M059J (cell line): ENCODE results near the gene DAB1. TPM values are rescaled to one million over a fixed set of nuclear protein-coding genes. Genes with fewer than 3 reads are reported as not detected.
"Not testable (repeated sequence)": the region's sequence is repeated elsewhere in the genome, so short reads cannot be mapped to it uniquely, and the experiment has no call there.

Experiments used
- DNase-seq: peaks from one replicate; pipeline ENCODE4 v3.0.0-alpha.2; 2012; ENCODE audit warnings: low read depth
- total RNA-seq: library from RNA; depleted of rRNA; stranded (reverse); fragments of >200 nt; shearing (Covaris generic); gene quantifications from 2 replicates; pipeline ENCODE4 v1.2.3, GENCODE V29; 2014

DAB1 gene
- total RNA-seq, 1 experiment from 2014 or later, result 0.47 TPM

DNA sequence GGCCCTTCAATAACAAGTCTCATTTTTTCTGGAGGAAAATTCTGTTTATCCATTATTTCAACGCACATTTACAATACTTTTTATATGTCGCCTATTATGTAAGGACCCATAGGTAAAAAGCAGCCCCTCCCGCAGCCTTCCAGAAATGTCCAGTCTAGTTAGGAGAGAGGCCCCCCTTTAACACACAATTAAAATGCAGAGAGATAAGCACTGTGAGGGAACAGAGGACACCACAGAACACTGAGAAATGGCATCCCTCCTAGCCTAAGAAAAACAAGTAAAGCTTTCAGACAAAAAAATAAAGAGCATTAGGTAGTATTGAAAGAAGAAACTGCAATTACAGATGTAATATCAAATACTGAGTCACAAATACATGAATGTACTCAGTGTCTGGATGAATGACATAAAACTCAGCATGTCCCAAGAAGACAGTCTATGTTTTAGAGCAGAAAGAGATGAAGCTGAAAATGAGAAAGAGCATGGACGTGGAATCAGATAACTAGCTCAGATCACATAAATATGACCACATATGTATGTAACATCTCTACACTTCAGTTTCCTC lies 62.9 kb downstream of the DAB1 start:
- no peak for DNase-seq

DNA sequence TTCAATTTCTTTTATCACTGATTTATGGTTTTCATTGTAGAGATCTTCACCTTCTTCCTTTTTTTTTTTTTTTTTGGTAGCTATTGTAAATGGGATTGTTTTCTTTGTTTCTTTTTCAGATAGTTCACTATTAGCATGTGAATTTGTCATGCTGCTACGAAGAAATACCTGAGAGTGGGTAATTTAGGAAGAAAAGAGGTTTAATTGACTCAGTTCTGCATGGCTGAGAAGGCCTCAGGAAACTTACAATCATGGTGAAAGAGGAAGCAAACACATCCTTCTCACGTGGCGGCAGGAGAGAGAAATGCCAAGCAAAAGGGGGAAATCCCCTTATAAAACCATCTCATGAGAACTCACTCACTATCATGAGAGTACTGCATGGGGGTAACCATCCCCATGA lies 66.4 kb downstream of the DAB1 start:
- no peak for DNase-seq

DNA sequence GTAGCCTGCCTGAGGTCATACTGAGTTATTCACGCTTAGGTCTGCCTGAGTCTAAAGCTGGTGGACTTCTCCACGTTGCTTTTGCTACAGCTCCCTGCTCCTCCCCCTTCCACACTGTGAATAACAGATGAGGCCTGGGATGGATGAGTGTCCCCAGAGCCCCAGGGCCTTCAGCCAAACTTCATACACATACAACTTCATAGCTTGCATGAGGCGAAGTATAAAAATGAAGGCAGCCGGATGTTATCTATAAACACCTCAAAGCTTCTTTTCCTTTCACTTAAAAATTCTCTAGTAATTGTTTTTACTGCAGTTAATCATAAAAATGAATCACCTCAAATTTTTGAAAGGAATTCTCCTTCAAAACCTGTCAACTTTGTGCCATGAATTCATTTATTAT lies 70.2 kb downstream of the DAB1 start:
- DNase-seq, result peak; percentile 50

DNA sequence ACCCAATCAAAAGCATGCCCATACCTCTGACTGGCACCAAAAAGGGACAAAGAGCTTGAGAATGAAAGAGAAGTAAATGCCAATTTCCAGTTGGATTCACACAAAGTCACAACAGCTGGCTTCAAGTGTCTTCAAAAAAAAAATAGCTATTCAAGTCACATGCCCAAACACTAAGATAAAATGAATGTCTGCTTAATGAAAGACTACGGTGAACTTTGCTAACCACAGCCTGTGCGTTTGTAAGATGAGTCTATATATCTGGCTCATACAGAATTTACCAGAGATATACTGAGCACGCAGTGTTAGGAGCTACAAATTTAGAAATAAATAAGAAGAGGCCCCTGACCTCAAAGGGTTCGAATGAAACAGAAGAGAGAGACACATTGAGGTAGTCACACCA lies 73.2 kb downstream of the DAB1 start:
- no peak for DNase-seq

DNA sequence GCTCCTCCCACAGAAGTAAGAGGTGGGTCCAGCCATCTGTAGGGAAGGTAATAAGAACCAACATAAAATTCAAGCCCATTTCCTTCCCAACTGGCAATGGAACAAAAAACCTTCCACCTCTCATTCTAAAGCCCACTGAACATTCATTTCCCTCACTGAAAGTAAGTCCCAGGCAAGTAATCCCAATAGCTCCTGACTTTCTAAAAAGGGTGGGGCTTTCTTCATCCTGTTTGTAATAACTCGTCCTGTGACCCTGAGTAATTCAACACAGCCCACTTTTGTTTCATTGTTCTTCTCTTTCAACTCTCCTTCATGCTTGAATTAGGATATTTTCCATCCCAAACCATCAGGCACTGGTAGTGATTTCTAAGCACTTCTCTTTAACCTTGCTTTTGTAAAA lies 74.9 kb downstream of the DAB1 start:
- DNase-seq, result no peak

DNA sequence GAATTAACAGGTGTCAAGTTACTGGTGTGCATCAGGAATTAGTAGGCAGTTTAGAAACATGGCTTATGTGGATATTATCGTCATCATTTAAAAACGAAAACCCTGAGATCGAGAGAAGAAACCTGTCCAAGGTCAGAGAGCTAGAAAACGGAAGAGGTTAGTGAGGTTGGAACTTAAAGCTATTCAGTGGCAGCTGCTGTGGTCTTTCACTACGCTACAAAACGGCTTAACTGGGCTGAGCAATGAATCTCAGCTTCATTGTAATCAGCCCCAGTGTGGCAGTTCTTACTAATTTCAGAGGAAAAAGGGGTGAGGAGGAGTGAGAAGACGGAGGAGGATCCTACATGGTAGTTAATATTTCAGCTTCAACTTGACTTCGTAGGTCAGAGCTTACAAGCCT lies 77.9 kb downstream of the DAB1 start:
- no peak for DNase-seq

DNA sequence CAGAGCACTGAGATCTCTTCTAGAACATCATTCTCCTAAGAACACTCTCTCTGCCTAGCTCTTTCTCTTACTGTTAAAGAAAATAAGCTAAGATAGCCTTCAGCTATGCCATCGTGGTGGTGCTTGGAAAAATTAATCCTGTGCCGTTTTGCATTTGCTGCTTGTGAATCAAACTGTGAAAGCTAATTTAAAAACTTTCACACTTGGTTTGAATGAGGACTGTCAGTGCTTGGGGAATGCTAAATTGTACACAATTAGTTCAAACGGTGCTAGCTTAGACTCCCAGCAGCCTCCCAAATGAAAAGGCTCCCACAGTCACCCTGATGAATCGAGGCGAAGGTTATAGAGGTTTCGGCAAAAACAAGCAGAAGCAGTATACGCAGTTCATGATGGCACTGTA lies 79.6 kb downstream of the DAB1 start:
- no peak for DNase-seq

DNA sequence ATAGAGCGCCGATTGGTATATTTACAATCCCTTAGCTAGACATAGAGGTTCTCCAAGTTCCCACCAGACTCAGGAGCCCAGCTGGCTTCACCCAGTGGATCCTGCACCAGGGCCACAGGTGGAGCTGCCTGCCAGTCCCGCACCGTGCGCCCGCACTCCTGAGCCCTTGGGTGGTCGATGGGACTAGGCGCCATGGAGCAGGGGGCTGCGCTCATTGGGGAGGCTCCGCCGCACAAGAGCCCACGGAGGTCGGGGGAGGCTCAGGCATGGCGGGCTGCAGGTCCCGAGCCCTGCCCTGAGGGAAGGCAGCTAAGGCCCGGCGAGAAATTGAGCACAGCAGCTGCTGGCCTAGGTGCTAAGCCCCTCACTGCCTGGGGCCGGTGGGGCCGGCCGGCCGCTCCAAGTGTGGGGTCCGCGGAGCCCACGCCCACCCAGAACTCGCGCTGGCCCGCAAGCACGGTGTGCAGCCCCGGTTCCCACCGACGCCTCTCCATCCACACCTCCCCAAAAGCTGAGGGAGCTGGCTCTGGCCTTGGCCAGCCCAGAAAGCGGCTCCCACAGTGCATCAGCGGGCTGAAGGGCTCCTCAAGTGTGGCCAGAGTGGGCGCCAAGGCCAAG lies 80.5 kb downstream of the DAB1 start:
- DNase-seq, result not testable (repeated sequence)

DNA sequence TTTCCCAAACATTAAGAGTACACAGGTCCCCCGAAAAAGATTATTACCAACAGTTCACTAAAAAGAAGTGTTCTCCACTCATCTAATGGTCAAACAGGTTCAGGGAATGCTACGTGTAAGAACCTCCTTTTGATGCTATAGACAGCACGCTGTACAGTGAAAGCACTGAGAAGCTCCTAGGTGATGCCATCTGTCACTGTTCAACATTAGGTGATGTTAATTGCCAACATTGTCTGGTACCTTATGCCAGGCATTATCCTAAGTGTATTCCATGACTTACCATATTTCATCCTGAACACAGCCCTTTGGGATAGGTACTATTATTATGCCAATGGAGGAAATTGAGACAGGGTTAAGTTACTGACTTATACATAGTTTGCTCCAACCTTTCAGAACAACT lies 82.1 kb downstream of the DAB1 start:
- no peak for DNase-seq

DNA sequence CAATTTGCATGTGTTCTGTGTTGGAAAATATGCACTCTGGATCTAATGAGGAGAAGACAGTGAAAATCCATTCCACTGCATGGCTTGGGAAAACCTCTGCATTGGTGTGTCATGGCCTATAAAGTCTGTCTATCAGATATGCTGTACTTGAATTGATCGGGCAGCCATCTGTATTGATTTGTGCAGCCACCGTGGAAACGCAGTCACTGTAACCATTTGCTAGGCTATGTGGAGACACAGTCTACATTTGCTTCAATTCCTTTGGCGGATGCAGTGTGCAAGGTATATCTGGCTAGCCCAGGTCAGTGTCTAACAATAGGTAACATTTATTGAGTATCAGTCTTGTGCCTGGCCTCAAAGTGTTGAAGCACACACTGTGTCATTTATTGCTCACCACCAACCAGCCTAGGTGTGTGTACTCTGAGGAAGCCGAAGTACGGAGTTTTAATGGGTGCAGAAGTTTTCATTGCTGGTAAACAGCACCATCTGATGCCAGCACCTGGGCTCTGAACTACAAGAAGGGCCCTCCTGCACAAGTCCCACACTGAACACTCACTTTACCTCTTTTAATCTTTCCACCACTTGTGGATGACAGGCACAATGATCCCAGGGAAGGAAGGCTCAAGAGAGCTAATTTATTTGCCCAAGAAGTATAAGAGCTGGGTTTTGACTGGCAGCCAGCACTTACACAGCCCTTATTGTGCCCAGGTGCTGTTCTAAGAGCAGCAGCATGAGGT lies 83.4 kb downstream of the DAB1 start:
- no peak for DNase-seq

DNA sequence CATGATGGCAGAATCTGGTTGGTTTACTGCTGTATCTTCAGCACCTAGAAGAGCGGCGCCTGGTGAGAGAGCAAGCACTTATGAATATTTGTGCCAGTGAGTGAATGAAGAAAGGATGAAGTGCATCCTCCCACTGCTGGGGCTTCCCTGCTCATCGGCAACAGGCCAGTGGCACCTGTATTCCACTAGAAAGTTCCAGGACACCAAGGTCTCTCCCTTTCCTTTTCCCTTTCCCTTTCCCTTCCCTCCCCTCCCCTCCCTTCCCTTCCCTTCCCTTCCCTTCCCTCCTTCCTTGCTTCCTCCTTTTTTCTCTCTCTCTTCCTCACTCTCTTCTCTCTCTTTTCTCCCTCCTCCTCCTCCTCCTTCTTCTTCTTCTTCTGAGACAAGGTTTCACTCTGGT lies 86.2 kb downstream of the DAB1 start:
- DNase-seq, result no peak

DNA sequence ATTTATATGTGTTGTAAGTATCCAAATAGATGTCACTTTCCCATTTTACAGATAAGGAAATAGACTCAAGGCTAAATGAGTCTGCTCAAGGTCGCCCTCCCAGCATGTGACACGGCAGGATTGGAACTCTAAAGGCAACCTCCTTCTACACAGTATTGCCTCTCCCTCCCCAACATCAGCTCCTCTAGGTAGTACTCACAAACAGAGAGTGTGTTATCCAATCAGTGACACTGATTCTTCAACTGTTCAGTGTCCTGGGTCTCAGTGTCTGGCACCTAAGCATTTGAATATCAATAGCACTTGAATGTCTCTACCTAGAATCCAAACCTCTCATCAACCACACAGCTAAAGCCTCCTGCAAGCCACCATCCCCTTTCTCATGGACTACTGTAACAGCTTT lies 87.1 kb downstream of the DAB1 start:
- DNase-seq, result no peak

DNA sequence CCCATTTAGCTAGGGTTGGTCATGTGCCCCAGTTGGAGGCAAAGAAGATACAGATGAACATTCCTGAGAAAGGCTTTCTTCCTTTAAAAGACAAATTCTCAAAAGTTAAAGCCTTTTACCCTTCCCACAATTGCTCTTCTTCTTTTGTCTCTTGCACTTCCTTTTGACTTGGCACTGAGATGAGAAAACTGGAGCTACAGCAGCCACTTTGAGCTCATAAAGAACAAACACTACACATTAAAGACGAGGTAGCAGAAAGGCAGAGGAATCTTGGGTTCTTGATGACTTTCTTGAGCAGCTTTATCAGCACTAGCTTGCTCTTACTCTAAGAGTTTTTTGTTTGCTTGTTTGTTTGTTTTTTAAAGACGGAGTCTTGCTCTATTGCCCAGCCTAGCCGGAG lies 92.2 kb downstream of the DAB1 start:
- no peak for DNase-seq

DNA sequence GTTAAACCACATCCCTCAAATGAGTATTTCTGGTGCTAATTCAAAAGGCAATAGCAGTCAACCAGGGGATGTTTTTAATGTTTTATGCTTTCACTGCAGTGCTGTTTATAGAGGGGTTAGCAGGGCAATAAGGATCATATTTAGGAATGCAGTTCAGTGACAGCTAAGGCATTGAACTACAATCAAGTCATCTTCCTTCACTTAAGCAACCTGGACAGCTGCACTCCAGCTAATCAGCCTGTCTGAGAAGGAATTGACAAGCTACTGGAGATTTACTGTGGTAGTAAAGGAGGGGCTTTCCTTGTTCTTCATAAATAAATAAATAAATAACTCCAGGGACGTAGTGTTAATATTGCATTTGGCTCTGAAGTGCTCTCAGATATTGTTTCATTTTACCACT lies 93.9 kb downstream of the DAB1 start:
- no peak for DNase-seq

DNA sequence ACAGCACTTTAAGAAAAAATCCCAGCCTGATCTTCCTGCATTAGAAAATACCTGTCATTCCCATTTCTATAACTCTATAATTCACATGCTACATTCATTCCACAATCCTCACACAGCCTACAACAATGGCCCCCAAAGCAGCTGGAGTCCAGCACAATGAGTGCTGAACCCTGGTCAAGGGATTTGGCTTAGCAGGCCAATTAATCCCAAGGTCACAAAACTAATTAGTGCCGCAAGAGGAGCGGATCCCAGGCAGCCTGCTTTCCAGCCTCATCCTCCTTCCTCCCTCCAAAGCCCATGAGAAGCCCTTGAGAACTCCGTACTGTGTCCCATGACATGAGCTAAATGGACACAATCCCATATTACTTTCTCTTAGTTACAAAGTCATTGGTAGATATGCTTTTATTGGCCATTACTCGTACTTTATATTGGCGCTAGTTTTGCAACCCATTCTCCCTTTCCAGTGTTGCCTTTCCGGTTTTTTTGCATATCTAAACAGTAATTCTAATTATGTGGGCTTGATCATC lies 94.8 kb downstream of the DAB1 start:
- DNase-seq, result no peak

DNA sequence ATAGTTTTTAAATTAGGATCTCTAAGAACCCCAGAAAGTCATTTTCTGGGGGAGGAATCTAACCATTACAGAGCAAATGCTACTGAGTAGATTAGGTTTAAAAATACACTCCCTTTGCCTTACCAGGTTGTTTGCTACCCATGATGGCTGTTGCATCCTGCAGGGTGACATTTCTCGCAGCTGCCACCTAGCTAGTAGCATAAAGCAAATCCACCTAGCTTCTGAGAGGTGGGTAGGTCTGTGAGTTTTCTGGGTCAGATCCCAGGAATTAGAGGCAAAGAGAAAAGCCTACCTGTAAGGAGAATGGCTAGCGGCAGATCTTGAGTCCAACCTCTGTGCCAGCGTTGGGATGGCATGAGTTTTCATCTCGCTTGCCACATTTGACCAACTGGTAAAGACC lies 95.9 kb downstream of the DAB1 start:
- DNase-seq, result no peak

DNA sequence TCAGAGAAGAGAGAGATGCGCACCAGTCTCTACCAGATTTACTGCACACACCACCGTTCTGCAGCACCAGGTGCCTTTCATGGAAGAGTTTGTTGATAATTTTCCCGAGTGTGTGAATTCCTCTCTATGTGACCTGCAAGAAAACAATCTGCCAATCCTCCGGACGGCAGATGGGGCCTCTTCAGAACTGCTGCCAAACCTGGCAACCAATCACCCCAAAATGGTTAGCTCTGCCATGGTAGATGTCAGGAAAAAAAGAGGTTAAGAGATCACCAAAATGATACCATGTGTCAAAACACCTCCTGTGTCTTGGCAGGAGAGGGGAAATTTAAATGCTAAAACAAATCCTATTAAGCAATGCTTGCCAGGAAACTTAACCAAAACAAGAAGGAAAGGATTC lies 96.5 kb downstream of the DAB1 start:
- DNase-seq, result no peak

DNA sequence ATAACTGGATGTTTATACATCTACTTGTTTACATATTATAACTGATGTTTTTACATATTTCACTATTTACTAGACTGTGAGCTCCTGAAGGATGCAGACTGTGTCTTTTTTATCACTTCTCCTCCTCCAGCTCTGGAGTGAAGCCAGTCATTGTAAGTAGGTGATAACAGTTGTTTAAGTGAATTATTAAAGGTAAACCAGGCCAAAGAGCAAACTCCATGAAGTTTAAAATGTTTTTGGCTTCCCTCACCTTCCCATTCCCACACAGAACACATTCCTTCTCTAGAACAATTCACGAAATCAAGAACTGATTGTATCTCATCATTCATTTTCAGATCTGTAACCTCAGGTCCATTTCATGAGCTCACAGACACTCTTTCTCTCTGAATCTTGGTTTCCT lies 98.3 kb downstream of the DAB1 start:
- no peak for DNase-seq

DNA sequence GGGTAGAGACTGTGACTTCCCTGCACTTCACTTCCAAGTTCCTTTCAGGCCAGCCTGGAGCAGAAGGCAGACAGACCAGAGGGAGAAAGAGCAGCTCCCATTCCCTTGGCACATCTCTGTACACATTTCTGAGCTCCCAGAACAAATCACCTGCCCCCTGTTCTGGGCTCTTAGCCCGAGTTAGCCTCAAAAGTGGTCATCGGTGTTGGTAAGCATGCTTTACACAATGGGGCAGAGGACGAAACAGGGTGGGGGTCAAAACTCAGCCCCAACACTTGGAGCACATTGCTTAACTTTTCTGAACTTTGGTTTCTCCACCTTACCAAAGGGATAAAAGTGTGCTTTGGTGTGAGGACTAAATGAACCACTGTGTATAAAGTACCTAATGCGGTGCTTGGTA lies 98.7 kb downstream of the DAB1 start:
- no peak for DNase-seq

DNA sequence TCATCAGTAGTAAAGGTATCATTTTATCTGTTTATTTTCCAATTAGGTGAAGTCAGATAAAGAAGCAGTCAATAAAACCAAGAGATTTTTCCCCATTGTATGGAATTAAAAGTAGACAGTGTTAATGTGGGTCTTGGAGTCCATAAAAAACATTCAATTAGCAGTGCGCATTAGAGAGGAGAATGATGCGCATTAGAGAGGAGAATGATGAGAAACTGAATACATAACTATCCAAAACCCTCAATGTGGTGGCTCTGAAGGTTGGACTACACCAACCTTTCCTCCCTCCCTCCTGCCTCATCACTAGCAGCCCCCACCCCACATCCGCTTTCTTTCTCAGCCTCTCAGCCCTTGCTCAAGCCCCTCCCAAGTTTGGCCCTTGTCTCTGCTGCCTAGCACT lies 99.5 kb downstream of the DAB1 start:
- no peak for DNase-seq

DNA sequence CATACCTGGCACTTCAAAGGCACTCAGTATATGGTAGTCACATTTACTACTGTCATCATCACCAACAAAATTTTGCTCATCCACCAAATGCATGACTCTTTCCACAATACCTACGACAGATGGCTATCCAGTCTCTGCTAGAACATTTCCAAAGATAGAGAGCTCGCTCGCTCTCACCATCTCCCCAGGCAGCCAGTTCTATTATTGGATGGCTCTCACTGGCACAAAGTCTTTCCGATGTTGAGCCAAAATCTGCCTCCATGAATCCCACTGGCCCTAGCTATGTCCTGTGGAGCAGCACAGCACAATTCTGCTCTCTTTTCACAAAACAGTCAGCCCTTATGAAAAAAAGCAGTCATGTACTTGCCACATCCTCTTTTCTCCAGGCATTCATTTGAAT lies 102.1 kb downstream of the DAB1 start:
- DNase-seq, result no peak

DNA sequence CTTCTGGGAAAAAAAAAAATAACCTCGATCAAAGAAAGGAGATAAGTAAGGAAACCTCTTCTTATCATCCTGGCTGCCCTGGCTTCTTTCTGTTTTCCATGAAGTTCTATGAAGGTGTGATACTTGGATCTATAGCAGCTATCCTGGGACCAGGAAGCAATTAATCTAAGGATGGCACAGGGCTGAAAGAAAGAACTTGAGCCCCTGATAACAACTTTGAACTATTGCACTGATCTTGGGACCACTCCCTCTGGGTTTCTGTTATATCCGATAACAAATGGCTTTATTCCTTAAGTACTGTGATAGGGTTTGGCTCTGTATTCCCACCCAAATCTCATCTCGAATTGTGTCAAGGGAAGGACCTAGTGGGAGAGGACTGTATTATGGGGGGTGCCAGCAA lies 104.1 kb downstream of the DAB1 start:
- no peak for DNase-seq

DNA sequence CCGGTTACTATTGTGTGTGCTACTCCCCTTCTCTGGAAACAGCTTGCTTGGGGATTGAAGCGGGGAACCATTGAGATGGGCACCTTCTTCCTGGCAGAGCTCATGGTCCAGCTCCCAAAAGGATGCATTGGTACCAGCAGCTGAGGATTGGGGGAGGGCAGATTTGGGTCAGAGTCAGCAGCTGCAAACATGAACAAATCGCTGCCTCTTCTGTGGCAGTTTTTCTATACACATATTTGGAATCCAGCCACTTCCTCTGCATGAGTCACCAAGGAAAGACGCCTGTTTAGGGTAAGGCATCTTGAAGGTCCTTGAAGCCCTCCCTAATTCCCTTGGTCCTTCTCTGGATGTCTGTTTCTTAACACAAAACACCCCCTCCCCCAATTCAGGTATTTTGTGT lies 104.7 kb downstream of the DAB1 start:
- peak; percentile 46 for DNase-seq
